Endodermal cell (in vitro differentiated cells): ENCODE results near the gene ZNF679. TPM values are rescaled to one million over a fixed set of nuclear protein-coding genes. Genes with fewer than 3 reads are reported as not detected.
A peak's percentile ranks its signal among the peaks of the same experiment; 100 is the strongest.
"Not testable (repeated sequence)": the region's sequence is repeated elsewhere in the genome, so short reads cannot be mapped to it uniquely, and the experiment has no call there.

Source experiments
- DNase-seq: peaks from one replicate; pipeline ENCODE4 v3.0.0-alpha.2; 2017
- H3K27ac ChIP-seq: 2 replicates; pipeline ENCODE4 v1.5.1; 2013; ENCODE audit warnings: mild to moderate bottlenecking, low read depth, low read length, moderate library complexity
- H3K27me3 ChIP-seq: 2 replicates; pipeline ENCODE4 v1.6.1; 2013; ENCODE audit warnings: mild to moderate bottlenecking, low read length, moderate library complexity; ENCODE audit not compliant: insufficient read depth, control insufficient read depth, poor library complexity, severe bottlenecking
- H3K36me3 ChIP-seq: 2 replicates; pipeline ENCODE4 v1.7.0; 2013; ENCODE audit warnings: mild to moderate bottlenecking, low read length, moderate library complexity; ENCODE audit not compliant: control insufficient read depth, insufficient read depth
- H3K4me1 ChIP-seq: one replicate; pipeline ENCODE4 v1.7.0; 2013; ENCODE audit warnings: low read length; ENCODE audit not compliant: control insufficient read depth, insufficient read depth
- H3K4me3 ChIP-seq: 2 replicates; pipeline ENCODE4 v1.5.1; 2013; ENCODE audit warnings: mild to moderate bottlenecking, low read length, moderate library complexity
- H3K9ac ChIP-seq: 2 replicates; pipeline ENCODE4 v1.6.1; 2013; ENCODE audit warnings: mild to moderate bottlenecking, low read length, moderate library complexity; ENCODE audit not compliant: poor library complexity, severe bottlenecking; ENCODE audit errors: extremely low read depth
- H3K9me3 ChIP-seq: 2 replicates; pipeline ENCODE4 v1.6.1; 2013; ENCODE audit warnings: mild to moderate bottlenecking, low read length, moderate library complexity; ENCODE audit not compliant: control insufficient read depth
- H3K27ac Mint-ChIP-seq: 2 replicates; pipeline ENCODE4 v1.8.0; 2020; ENCODE audit warnings: mixed read lengths
- H3K27me3 Mint-ChIP-seq: 2 replicates; pipeline ENCODE4 v1.8.0; 2021; ENCODE audit warnings: mild to moderate bottlenecking, mixed read lengths; ENCODE audit not compliant: insufficient read depth
- H3K36me3 Mint-ChIP-seq: 2 replicates; pipeline ENCODE4 v1.8.0; 2020; ENCODE audit warnings: low read depth, mixed read lengths
- H3K4me1 Mint-ChIP-seq: 2 replicates; pipeline ENCODE4 v1.8.0; 2020; ENCODE audit warnings: mixed read lengths
- H3K4me3 Mint-ChIP-seq: 2 replicates; pipeline ENCODE4 v1.8.0; 2020; ENCODE audit warnings: mild to moderate bottlenecking, moderate library complexity, mixed read lengths
- H3K9me3 Mint-ChIP-seq: 2 replicates; pipeline ENCODE4 v1.8.0; 2020; ENCODE audit warnings: mild to moderate bottlenecking, mixed read lengths
- CTCF ChIP-seq: fragments of 200-600 bp; sonication (generic); conservative IDR thresholded peaks from 2 replicates; pipeline ENCODE4 v1.5.0; 2021; ENCODE audit warnings: antibody characterized with exemption, mild to moderate bottlenecking
- WGBS, 2 experiments: methylation state at CpG; one replicate each; pipeline versions ENCODE4 v1.1.5 to v1.1.7; 2013; ENCODE audit warnings: missing lambda C conversion rate in 2 of 2, mixed read lengths in 1 of 2; ENCODE audit not compliant: insufficient coverage in 1 of 2, insufficient read length in 1 of 2; 5-methylcytosine and 5-hydroxymethylcytosine counted together
- long read RNA-seq, 4 experiments: library from polyadenylated mRNA in 2 of 4; library from RNA in 1 of 4; library from capped mRNA in 1 of 4; stranded (forward) in 3 of 4; unstranded in 1 of 4; transcript quantifications; one replicate each; pipeline ENCODE4 v2.0.0, GENCODE V29; 2020 to 2021; ENCODE audit warnings: inconsistent platforms in 1 of 4
- polyA plus RNA-seq, 2 experiments: library from polyadenylated mRNA; stranded (reverse); fragments of 50-300 nt; gene quantifications; one replicate each; pipeline ENCODE4 v1.2.3, GENCODE V29; 2013
- total RNA-seq, 2 donors: library from RNA; stranded (reverse); fragmentation: NEBNext Ultra II Directional in 1 of 2; extraction: Animal tissue kit (Norgen Biotek cat#: 25700) in 1 of 2; gene quantifications; 2 replicates in 1 of 2; 3 replicates in 1 of 2; pipeline ENCODE4 v1.2.1, GENCODE V29; 2021

Gene ZNF679
- not detected for total RNA-seq
- not detected for polyA plus RNA-seq (2013, experiment 1 of 2)
- polyA plus RNA-seq (2013, experiment 2 of 2): not detected
- long read RNA-seq, experiment 1: 0 reads
- long read RNA-seq, experiment 2: 0 reads
- long read RNA-seq, experiment 3: 0 reads
- long read RNA-seq, experiment 4: 0 reads

GRCh38 chr7:64228174-64228573 is at the start of gene ZNF679:
Gene ZNF679, plus strand, starts transcription at chr7:64228474. Its CDS starts 20,644 bp downstream, at chr7:64249118.
- H3K27ac Mint-ChIP-seq, H3K27me3 ChIP-seq, DNase-seq, H3K36me3 ChIP-seq, H3K4me1 Mint-ChIP-seq, H3K36me3 Mint-ChIP-seq, H3K4me3 Mint-ChIP-seq, H3K4me1 ChIP-seq, H3K27ac ChIP-seq, H3K4me3 ChIP-seq, H3K27me3 Mint-ChIP-seq, H3K9ac ChIP-seq: not testable (repeated sequence)
- H3K9me3 Mint-ChIP-seq: peaks cover 94% of the 10 kb centered on the region
- WGBS, 2 experiments: 96 to 100% methylated on average over 1 of the region's 1 CpG
- H3K9me3 ChIP-seq: peaks cover 85% of the 10 kb centered on the region

- no peaks in the 10 kb centered on the region for H3K36me3 ChIP-seq
- H3K27me3 ChIP-seq: no peaks in the 10 kb centered on the region
- DNase-seq: no peak
- H3K9me3 ChIP-seq: peaks cover 36% of the 10 kb centered on the region
- no peaks in the 10 kb centered on the region for H3K4me1 ChIP-seq
- no peak overlapping the region for H3K9ac ChIP-seq
- Mint-ChIP-seq H3K27ac (no peak overlapping the region), H3K9me3 (peaks cover 72% of the 10 kb centered on the region), H3K4me3 (no peak overlapping the region), H3K36me3 (no peaks in the 10 kb centered on the region), H3K27me3 (no peaks in the 10 kb centered on the region), H3K4me1 (no peaks in the 10 kb centered on the region)
- WGBS, 2 experiments: 70 to 73% methylated on average over 3 to 4 of the region's 4 CpGs
- no peak overlapping the region for H3K4me3 ChIP-seq
- TF ChIP-seq CTCF: peak; percentile 43
- H3K27ac ChIP-seq: no peak overlapping the region
These were observed 47.3 kb upstream of the ZNF679 start for GRCh38 chr7:64180989-64181388.

GRCh38 chr7:64181586-64181985 is 46.7 kb upstream of the ZNF679 start:
- H3K9me3 Mint-ChIP-seq: peaks cover 77% of the 10 kb centered on the region
- H3K36me3 Mint-ChIP-seq: no peaks in the 10 kb centered on the region
- H3K27ac ChIP-seq: no peak overlapping the region
- no peak for DNase-seq
- H3K4me1 Mint-ChIP-seq: no peaks in the 10 kb centered on the region
- 92 to 95% methylated on average over 22 to 46 of the region's 46 CpGs for WGBS, 2 experiments
- no peaks in the 10 kb centered on the region for H3K4me1 ChIP-seq
- H3K27ac Mint-ChIP-seq: no peak overlapping the region
- H3K9me3 ChIP-seq: peaks cover 36% of the 10 kb centered on the region
- H3K4me3 Mint-ChIP-seq: no peak overlapping the region
- no peaks in the 10 kb centered on the region for H3K27me3 Mint-ChIP-seq
- H3K36me3 ChIP-seq: no peaks in the 10 kb centered on the region
- H3K27me3 ChIP-seq: no peaks in the 10 kb centered on the region
- H3K4me3 ChIP-seq: no peak overlapping the region
- no peak overlapping the region for H3K9ac ChIP-seq
- no peak for TF ChIP-seq CTCF
